ENCODE data around the gene ALCAM.

- no peak for TF ChIP-seq CTCF (tag by site-specific recombination; IDR thresholded peaks at IDR 0.05)
- no peak for TF ChIP-seq ZNF148 (tag by site-specific recombination; IDR thresholded peaks at IDR 0.05; ENCODE audit: borderline replicate concordance)
- TF ChIP-seq ZNF544 (tag by site-specific recombination; IDR thresholded peaks at IDR 0.05) = no peak
- TF ChIP-seq ZNF529 (tag by site-specific recombination; IDR thresholded peaks at IDR 0.05; ENCODE audit: insufficient replicate concordance) = no peak
- no peak for TF ChIP-seq ELK4 (IDR thresholded peaks at IDR 0.05; ENCODE audit: borderline replicate concordance, low read depth, low read length)
- no peak for TF ChIP-seq ZNF23 (tag by site-specific recombination; IDR thresholded peaks at IDR 0.05; ENCODE audit: borderline replicate concordance)
- TF ChIP-seq ZNF830 (tag by site-specific recombination; IDR thresholded peaks at IDR 0.05; ENCODE audit: low read depth) = no peak
- no peak for TF ChIP-seq ZFP69B (tag by site-specific recombination; IDR thresholded peaks at IDR 0.05)
- no peak for TF ChIP-seq ZBTB7A (tag by site-specific recombination; IDR thresholded peaks at IDR 0.05; ENCODE audit: low read depth)
- no peak for TF ChIP-seq GLI2 (tag by site-specific recombination; IDR thresholded peaks at IDR 0.05; ENCODE audit: borderline replicate concordance, low read depth)
- TF ChIP-seq ZNF792 (tag by site-specific recombination; IDR thresholded peaks at IDR 0.05) = no peak
These were observed 167.8 kb downstream of the ALCAM start for GRCh38 chr3:105534491-105534890.

All from HEK293 (cell line).